ENCODE measurements around the gene TBC1D26. TPM values are rescaled to one million over a fixed set of nuclear protein-coding genes. Genes with fewer than 3 reads are reported as not detected.
"Not testable (repeated sequence)": the region's sequence is repeated elsewhere in the genome, so short reads cannot be mapped to it uniquely, and the experiment has no call there.

The TBC1D26 gene
- total and polyA plus RNA-seq, 2 experiments from 2014 or later, result 0.84 to 2.8 TPM

DNA sequence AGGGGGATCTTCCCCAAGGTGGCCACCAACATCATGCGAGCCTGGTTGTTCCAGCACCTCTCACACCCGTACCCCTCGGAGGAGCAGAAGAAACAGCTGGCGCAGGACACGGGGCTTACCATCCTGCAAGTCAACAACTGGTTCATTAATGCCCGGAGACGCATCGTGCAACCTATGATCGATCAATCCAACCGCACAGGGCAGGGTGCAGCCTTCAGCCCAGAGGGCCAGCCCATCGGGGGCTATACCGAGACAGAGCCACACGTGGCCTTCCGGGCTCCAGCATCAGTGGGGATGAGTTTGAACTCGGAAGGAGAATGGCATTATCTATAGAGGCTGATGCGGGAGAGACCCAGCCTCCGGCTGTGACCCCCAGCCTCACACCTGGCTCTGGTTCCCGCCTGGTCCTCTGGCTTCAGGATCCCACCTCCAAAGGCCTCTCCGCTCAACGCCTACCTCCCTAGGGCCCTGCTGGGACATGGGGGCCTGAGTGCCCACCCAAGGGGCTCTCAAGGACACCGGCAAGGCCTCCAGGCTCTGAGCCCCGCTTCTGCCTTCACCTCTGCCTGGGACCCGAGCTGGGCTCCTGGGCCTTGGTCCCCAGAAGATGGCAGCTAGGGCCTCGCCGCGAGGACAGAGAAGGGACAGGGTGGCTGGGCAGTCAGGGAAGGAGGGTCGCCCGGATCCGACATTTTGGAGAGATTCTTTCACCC is 55.4 kb downstream of the TBC1D26 start:
- not testable (repeated sequence) for H3K4me2 ChIP-seq; H3K9me2 ChIP-seq (ENCODE audit: insufficient read depth); H3K9me3 Mint-ChIP-seq; H3K4me1 Mint-ChIP-seq; H3K27ac Mint-ChIP-seq; H3K36me3 Mint-ChIP-seq (ENCODE audit: low read depth); H3K36me3 ChIP-seq (ENCODE audit: insufficient read depth); H3F3A ChIP-seq (replicated peaks; ENCODE audit: low read depth); H4K20me1 ChIP-seq (replicated peaks; ENCODE audit: insufficient read depth); ATAC-seq; H3K4me1 ChIP-seq (ENCODE audit: insufficient read depth); H3K79me2 ChIP-seq (replicated peaks; ENCODE audit: insufficient read depth); H2AFZ ChIP-seq; DNase-seq (ENCODE audit: low spot score); H3K27ac ChIP-seq (ENCODE audit: low read depth); H3K27me3 Mint-ChIP-seq (ENCODE audit: insufficient read depth, low read depth, poor library complexity); H3K4me3 Mint-ChIP-seq; H3K4me3 ChIP-seq; H3K27me3 ChIP-seq (ENCODE audit: insufficient read depth)

- not testable (repeated sequence) for H3K79me2 ChIP-seq (replicated peaks; ENCODE audit: insufficient read depth); H3K4me2 ChIP-seq; H3K9me3 Mint-ChIP-seq; H3K27ac ChIP-seq (ENCODE audit: low read depth); H3K4me3 Mint-ChIP-seq; H3K36me3 ChIP-seq (ENCODE audit: insufficient read depth); H3K27ac Mint-ChIP-seq; H3K4me3 ChIP-seq; ATAC-seq; H3K9me2 ChIP-seq (ENCODE audit: insufficient read depth); H2AFZ ChIP-seq; H3K4me1 Mint-ChIP-seq; DNase-seq (ENCODE audit: low spot score); H3F3A ChIP-seq (replicated peaks; ENCODE audit: low read depth); H4K20me1 ChIP-seq (replicated peaks; ENCODE audit: insufficient read depth); H3K4me1 ChIP-seq (ENCODE audit: insufficient read depth); H3K36me3 Mint-ChIP-seq (ENCODE audit: low read depth); H3K27me3 Mint-ChIP-seq (ENCODE audit: insufficient read depth, low read depth, poor library complexity); H3K27me3 ChIP-seq (ENCODE audit: insufficient read depth)
Observed at GRCh38 chr17:15788365-15788764, 56.3 kb downstream of the TBC1D26 start.

Small RNAs within 50 kb of the gene (small RNA-seq; reads per million reads assigned to genes)
- gene AC015922.1 (ENCODE audit: low replicate concordance), result not detected
- gene RNA5SP436 (ENCODE audit: low replicate concordance), result not detected

Other genes starting within 250 kb of the TBC1D26 start
- gene TVP23C, start 168.8 kb upstream of the TBC1D26 start, total RNA-seq (2014; rRNA removed; shearing (Covaris generic)), result 23.2 and 31.7 TPM in 2 replicates
- 10.4 and 10.5 TPM in 2 replicates for gene TVP23C, start 168.8 kb upstream of the TBC1D26 start, polyA plus RNA-seq (2016; fragmentation: Nextera tagmentation; extraction: Ambion mirVana)
- 0.23 and 0.31 TPM in 2 replicates for gene FBXW10B, start 112.6 kb upstream of the TBC1D26 start, total RNA-seq (2014; rRNA removed; shearing (Covaris generic))
- not detected in 2 replicates for gene FBXW10B, start 112.6 kb upstream of the TBC1D26 start, polyA plus RNA-seq (2016; fragmentation: Nextera tagmentation; extraction: Ambion mirVana)
- 47.6 and 48.1 TPM in 2 replicates for gene TRIM16, start 48.0 kb upstream of the TBC1D26 start, total RNA-seq (2014; rRNA removed; shearing (Covaris generic))
- gene TRIM16, start 48.0 kb upstream of the TBC1D26 start, polyA plus RNA-seq (2016; fragmentation: Nextera tagmentation; extraction: Ambion mirVana), result 6.4 and 6.6 TPM in 2 replicates
- 91.6 and 93.4 TPM in 2 replicates for gene ZNF286A, start 32.5 kb upstream of the TBC1D26 start, total RNA-seq (2014; rRNA removed; shearing (Covaris generic))
- gene ZNF286A, start 32.5 kb upstream of the TBC1D26 start, polyA plus RNA-seq (2016; fragmentation: Nextera tagmentation; extraction: Ambion mirVana), result 42.3 and 44.8 TPM in 2 replicates
- 7.9 and 13.1 TPM in 2 replicates for gene ADORA2B, start 212.8 kb downstream of the TBC1D26 start, total RNA-seq (2014; rRNA removed; shearing (Covaris generic))
- 2.7 and 3.3 TPM in 2 replicates for gene ADORA2B, start 212.8 kb downstream of the TBC1D26 start, polyA plus RNA-seq (2016; fragmentation: Nextera tagmentation; extraction: Ambion mirVana)